Thymus (tissue), 11 donors: ENCODE measurements around the gene KCNE2. TPM values are rescaled to one million over a fixed set of nuclear protein-coding genes. Genes with fewer than 3 reads are reported as not detected.

Source experiments
- DNase-seq, 9 donors: peaks; one replicate each; pipeline ENCODE4 v3.0.0-alpha.2; 2013; ENCODE audit warnings: low spot score in 9 of 9, low read depth in 6 of 9, missing footprints in 1 of 9
- H3K27ac ChIP-seq, 2 donors: one replicate each; pipeline ENCODE4 v1.5.1; 2013; ENCODE audit warnings: control low read depth in 1 of 2, low read depth in 1 of 2, low read length in 1 of 2, mild to moderate bottlenecking in 1 of 2, moderate library complexity in 1 of 2
- H3K27me3 ChIP-seq, 2 donors: one replicate each; pipeline ENCODE4 v1.5.1; 2013; ENCODE audit warnings: low read length in 1 of 2; ENCODE audit not compliant: control insufficient read depth in 2 of 2, insufficient read depth in 1 of 2
- H3K36me3 ChIP-seq, 2 donors: one replicate each; pipeline ENCODE4 v1.5.1; 2013; ENCODE audit warnings: low read length in 1 of 2, mild to moderate bottlenecking in 1 of 2, moderate library complexity in 1 of 2; ENCODE audit not compliant: control insufficient read depth in 2 of 2, insufficient read depth in 2 of 2
- H3K4me1 ChIP-seq, 2 donors: one replicate each; pipeline ENCODE4 v1.5.1; 2013; ENCODE audit warnings: low read length in 2 of 2; ENCODE audit not compliant: control insufficient read depth in 2 of 2, insufficient read depth in 2 of 2
- H3K4me3 ChIP-seq, 2 donors: one replicate each; pipeline ENCODE4 v1.5.1; 2013; ENCODE audit warnings: low read length in 2 of 2, control low read depth in 1 of 2, mild to moderate bottlenecking in 1 of 2
- H3K9me3 ChIP-seq, 2 donors: one replicate each; pipeline ENCODE4 v1.5.1; 2013; ENCODE audit warnings: low read length in 1 of 2, mild to moderate bottlenecking in 1 of 2; ENCODE audit not compliant: control insufficient read depth in 2 of 2, insufficient read depth in 1 of 2
- WGBS: extraction: QIAGEN DNeasy Blood & Tissue Kit; methylation state at CpG from one replicate; pipeline ENCODE4 v1.1.7; 2013; 5-methylcytosine and 5-hydroxymethylcytosine counted together
- polyA plus RNA-seq: library from polyadenylated mRNA; stranded (reverse); fragments of 200-250 nt; gene quantifications from one replicate; pipeline ENCODE4 v1.2.3, GENCODE V29; 2013
- total RNA-seq: library from RNA; stranded (reverse); fragments of 120-200 nt; gene quantifications from one replicate; pipeline ENCODE4 v1.2.4, GENCODE V29; 2013
- donor health status: healthy.

Gene KCNE2
- total and polyA plus RNA-seq, 2 donors: 0.14 to 0.18 TPM

- no peaks in the 10 kb centered on the region for H3K36me3 ChIP-seq
- H3K9me3 ChIP-seq: no peaks in the 10 kb centered on the region
- H3K27me3 ChIP-seq: no peaks in the 10 kb centered on the region
- 95% methylated on average over 10 of the region's 10 CpGs for WGBS
- no peak for DNase-seq
- no peak overlapping the region for H3K27ac ChIP-seq
- no peak overlapping the region for H3K4me3 ChIP-seq
- H3K4me1 ChIP-seq: no peaks in the 10 kb centered on the region
These were observed 17.9 kb upstream of the KCNE2 start for GRCh38 chr21:34345892-34346291.

GRCh38 chr21:34348890-34349519 is 14.8 kb upstream of the KCNE2 start:
- no peak overlapping the region for H3K27ac ChIP-seq
- H3K27me3 ChIP-seq: no peaks in the 10 kb centered on the region
- H3K4me1 ChIP-seq: peaks cover 6 to 13% of the 10 kb centered on the region in 2 donors
- no peak for DNase-seq
- 92% methylated on average over 5 of the region's 5 CpGs for WGBS
- H3K36me3 ChIP-seq: no peaks in the 10 kb centered on the region
- no peak overlapping the region for H3K4me3 ChIP-seq
- peaks cover 0 to 4% of the 10 kb centered on the region in 2 donors for H3K9me3 ChIP-seq

GRCh38 chr21:34351786-34352241 is 12.0 kb upstream of the KCNE2 start:
- peaks cover 0 to 4% of the 10 kb centered on the region in 2 donors for H3K9me3 ChIP-seq
- no peaks in the 10 kb centered on the region for H3K27me3 ChIP-seq
- H3K36me3 ChIP-seq: no peaks in the 10 kb centered on the region
- H3K27ac ChIP-seq: no peak overlapping the region
- H3K4me3 ChIP-seq: no peak overlapping the region
- WGBS: 47% methylated on average over 6 of the region's 6 CpGs
- DNase-seq: peak in 4 of 9 donors; percentile 22 to 60 (median 42)
- peaks cover 10 to 21% of the 10 kb centered on the region in 2 donors for H3K4me1 ChIP-seq

- 98% methylated on average over 4 of the region's 4 CpGs for WGBS
- Histone ChIP-seq H3K27ac (no peak overlapping the region), H3K36me3 (no peaks in the 10 kb centered on the region), H3K4me3 (no peak overlapping the region), H3K9me3 (peaks cover 0 to 4% of the 10 kb centered on the region in 2 donors), H3K27me3 (no peaks in the 10 kb centered on the region), H3K4me1 (peaks cover 10 to 21% of the 10 kb centered on the region in 2 donors)
- DNase-seq: no peak
These were observed 11.2 kb upstream of the KCNE2 start for GRCh38 chr21:34352556-34352955.

- no peak for DNase-seq
These were observed 10.6 kb upstream of the KCNE2 start for GRCh38 chr21:34353182-34353581.

GRCh38 chr21:34354836-34355235 is 9.0 kb upstream of the KCNE2 start:
- Histone ChIP-seq H3K4me1 (peaks cover 10 to 21% of the 10 kb centered on the region in 2 donors), H3K4me3 (no peak overlapping the region), H3K9me3 (peaks cover 0 to 8% of the 10 kb centered on the region in 2 donors), H3K27me3 (no peaks in the 10 kb centered on the region), H3K36me3 (no peaks in the 10 kb centered on the region), H3K27ac (no peak overlapping the region)
- DNase-seq: no peak
- 82% methylated on average over 4 of the region's 4 CpGs for WGBS

More at GRCh38 chr21:34353182-34353581, 10.6 kb upstream of the KCNE2 start:
- no peak overlapping the region for H3K4me3 ChIP-seq
- H3K27ac ChIP-seq: no peak overlapping the region
- peaks cover 10 to 21% of the 10 kb centered on the region in 2 donors for H3K4me1 ChIP-seq
- H3K36me3 ChIP-seq: no peaks in the 10 kb centered on the region
- H3K9me3 ChIP-seq: peaks cover 0 to 8% of the 10 kb centered on the region in 2 donors
- H3K27me3 ChIP-seq: no peaks in the 10 kb centered on the region
- 96% methylated on average over 6 of the region's 6 CpGs for WGBS

GRCh38 chr21:34355570-34355969 is 8.2 kb upstream of the KCNE2 start:
- H3K4me3 ChIP-seq: no peak overlapping the region
- no peak for DNase-seq
- H3K27me3 ChIP-seq: no peaks in the 10 kb centered on the region
- H3K4me1 ChIP-seq: peaks cover 10 to 21% of the 10 kb centered on the region in 2 donors
- H3K27ac ChIP-seq: no peak overlapping the region
- peaks cover 0 to 8% of the 10 kb centered on the region in 2 donors for H3K9me3 ChIP-seq
- WGBS: 97% methylated on average over 5 of the region's 5 CpGs
- H3K36me3 ChIP-seq: no peaks in the 10 kb centered on the region

- H3K27ac ChIP-seq: no peak overlapping the region
- DNase-seq: no peak
- peaks cover 10 to 20% of the 10 kb centered on the region in 2 donors for H3K4me1 ChIP-seq
- H3K9me3 ChIP-seq: peaks cover 0 to 4% of the 10 kb centered on the region in 2 donors
- 96% methylated on average over 2 of the region's 2 CpGs for WGBS
- no peak overlapping the region for H3K4me3 ChIP-seq
- H3K27me3 ChIP-seq: peaks cover 0 to 2% of the 10 kb centered on the region in 2 donors
- no peaks in the 10 kb centered on the region for H3K36me3 ChIP-seq
These were observed 5.9 kb upstream of the KCNE2 start for GRCh38 chr21:34357889-34358288.

- H3K36me3 ChIP-seq: no peaks in the 10 kb centered on the region
- peaks cover 0 to 4% of the 10 kb centered on the region in 2 donors for H3K9me3 ChIP-seq
- no peak for DNase-seq
- peaks cover 5 to 14% of the 10 kb centered on the region in 2 donors for H3K4me1 ChIP-seq
- WGBS: 97% methylated on average over 1 of the region's 1 CpG
- no peak overlapping the region for H3K27ac ChIP-seq
- no peak overlapping the region for H3K4me3 ChIP-seq
- H3K27me3 ChIP-seq: peaks cover 0 to 2% of the 10 kb centered on the region in 2 donors
These were observed 4.9 kb upstream of the KCNE2 start for GRCh38 chr21:34358866-34359265.
